ENCODE measurements around the gene CCDC24. TPM values are rescaled to one million over a fixed set of nuclear protein-coding genes. Genes with fewer than 3 reads are reported as not detected.

CCDC24 gene
- total and polyA plus RNA-seq, 2 of the 13 experiments (the other 11 are each of a cell fraction or from before 2014, with no cell fraction given): 1.4 to 2.9 TPM

GRCh38 chr1:43974443-43975248 is 16.8 kb upstream of the CCDC24 start, which contains the start of gene ATP6V0B (continued):
- TF ChIP-seq ZBTB25 (CRISPR knock-in tag; IDR thresholded peaks at IDR 0.05) (peak; percentile 89), KAT8 (CRISPR knock-in tag; IDR thresholded peaks at IDR 0.05) (peak; percentile 82), ZNF598 (CRISPR knock-in tag; IDR thresholded peaks at IDR 0.05; ENCODE audit: borderline replicate concordance) (peak; percentile 61; the same call in 1 of the 2 replicates), TAF1 (CRISPR knock-in tag; IDR thresholded peaks at IDR 0.05) (peak; percentile 86; the same call in 1 of the 2 replicates), ELF4 (CRISPR knock-in tag; IDR thresholded peaks at IDR 0.05; ENCODE audit: borderline replicate concordance) (no peak), SRSF1 (optimal IDR thresholded peaks at IDR 0.05; ENCODE audit: low read depth, low read length) (peak; percentile 90), ZNF646 (CRISPR knock-in tag; IDR thresholded peaks at IDR 0.05) (no peak), ZBTB20 (CRISPR knock-in tag; IDR thresholded peaks at IDR 0.05; ENCODE audit: borderline replicate concordance, low read depth) (no peak; the same call in 1 of the 2 replicates), ZNF30 (CRISPR knock-in tag; IDR thresholded peaks at IDR 0.05) (no peak; the same call in 1 of the 2 replicates), ADNP (CRISPR knock-in tag; IDR thresholded peaks at IDR 0.05) (no peak), GZF1 (CRISPR knock-in tag; IDR thresholded peaks at IDR 0.05) (no peak), STAG1 (CRISPR knock-in tag; IDR thresholded peaks at IDR 0.05) (no peak), ZNF275 (CRISPR knock-in tag; IDR thresholded peaks at IDR 0.05; ENCODE audit: borderline replicate concordance) (peak; percentile 89; the same call in 1 of the 2 replicates), SCMH1 (CRISPR knock-in tag; IDR thresholded peaks at IDR 0.05; ENCODE audit: borderline replicate concordance) (no peak), ATF1 (CRISPR knock-in tag; IDR thresholded peaks at IDR 0.05) (no peak), ATF5 (CRISPR knock-in tag; IDR thresholded peaks at IDR 0.05; ENCODE audit: low read depth) (no peak; the same call in 1 of the 2 replicates), ZNF205 (CRISPR knock-in tag; IDR thresholded peaks at IDR 0.05) (peak; percentile 100), ZNF329 (CRISPR knock-in tag; IDR thresholded peaks at IDR 0.05; ENCODE audit: low read depth) (no peak), EP300 (IDR thresholded peaks at IDR 0.05; ENCODE audit: low read depth in 2 of 2, low read length in 2 of 2) (0 out of 4 replicates have a peak, but pooled peaks of 1 of the 2 experiments have one; percentile 7), EP300 (CRISPR knock-in tag; IDR thresholded peaks at IDR 0.05; ENCODE audit: borderline replicate concordance) (no peak)

All from HepG2 (cell line).